ENCODE data around the gene FAU. TPM values are rescaled to one million over a fixed set of nuclear protein-coding genes. Genes with fewer than 3 reads are reported as not detected.

FAU gene
- total and polyA plus RNA-seq, 2 of the 13 experiments (the other 11 are each of a cell fraction or from before 2014, with no cell fraction given), result 374 to 869 TPM

DNA sequence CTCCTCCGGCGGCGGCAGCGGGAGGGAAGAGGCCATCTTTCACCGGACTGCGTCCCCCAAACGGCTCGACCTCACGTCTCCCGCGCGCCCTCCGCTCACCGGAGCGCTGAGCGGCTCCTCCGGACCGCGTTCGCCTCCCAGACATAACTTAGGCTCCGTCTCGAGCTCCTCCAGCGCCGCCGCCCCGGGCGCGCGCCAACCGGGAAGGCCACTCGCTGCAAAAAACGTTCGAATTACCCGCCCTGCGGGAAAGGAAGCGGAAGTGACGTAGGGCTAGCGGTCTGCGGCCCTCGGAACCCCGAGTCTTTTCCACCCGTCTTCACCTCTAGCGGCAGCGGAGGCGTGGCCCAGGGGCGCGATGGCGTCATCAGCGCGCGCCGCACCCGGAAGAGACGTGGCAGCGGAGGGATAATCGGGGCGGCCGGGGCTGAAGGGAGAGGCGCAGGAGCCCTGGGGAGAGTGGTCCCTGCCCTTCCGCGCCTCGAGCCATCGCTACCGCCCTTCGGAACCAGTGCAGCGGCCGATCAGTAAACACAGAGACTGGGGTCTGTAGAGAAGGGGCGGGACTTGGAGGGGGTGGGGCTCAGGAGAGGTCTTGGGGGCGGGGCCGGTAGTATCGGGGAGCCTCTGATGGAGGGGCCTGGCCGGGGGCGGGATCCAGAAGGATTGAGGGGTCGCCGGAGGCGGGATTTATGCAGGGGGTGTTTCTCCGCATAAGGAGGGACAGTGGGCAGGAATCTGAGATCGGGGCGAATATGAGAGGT, 37.9 kb downstream of the FAU start, which contains the start of the genes CDCA5 and ZFPL1 (continued):
- peak; percentile 56; the same call in 1 of the 2 replicates for TF ChIP-seq ZNF607 (CRISPR knock-in tag; IDR thresholded peaks at IDR 0.05; ENCODE audit: borderline replicate concordance)
- TF ChIP-seq ZNF652 (CRISPR knock-in tag; IDR thresholded peaks at IDR 0.05; ENCODE audit: borderline replicate concordance, low read depth), result no peak
- TF ChIP-seq RBFOX2 (IDR thresholded peaks at IDR 0.05; ENCODE audit: low read depth, low read length), result peak; percentile 92
- TF ChIP-seq, protein P1, sequence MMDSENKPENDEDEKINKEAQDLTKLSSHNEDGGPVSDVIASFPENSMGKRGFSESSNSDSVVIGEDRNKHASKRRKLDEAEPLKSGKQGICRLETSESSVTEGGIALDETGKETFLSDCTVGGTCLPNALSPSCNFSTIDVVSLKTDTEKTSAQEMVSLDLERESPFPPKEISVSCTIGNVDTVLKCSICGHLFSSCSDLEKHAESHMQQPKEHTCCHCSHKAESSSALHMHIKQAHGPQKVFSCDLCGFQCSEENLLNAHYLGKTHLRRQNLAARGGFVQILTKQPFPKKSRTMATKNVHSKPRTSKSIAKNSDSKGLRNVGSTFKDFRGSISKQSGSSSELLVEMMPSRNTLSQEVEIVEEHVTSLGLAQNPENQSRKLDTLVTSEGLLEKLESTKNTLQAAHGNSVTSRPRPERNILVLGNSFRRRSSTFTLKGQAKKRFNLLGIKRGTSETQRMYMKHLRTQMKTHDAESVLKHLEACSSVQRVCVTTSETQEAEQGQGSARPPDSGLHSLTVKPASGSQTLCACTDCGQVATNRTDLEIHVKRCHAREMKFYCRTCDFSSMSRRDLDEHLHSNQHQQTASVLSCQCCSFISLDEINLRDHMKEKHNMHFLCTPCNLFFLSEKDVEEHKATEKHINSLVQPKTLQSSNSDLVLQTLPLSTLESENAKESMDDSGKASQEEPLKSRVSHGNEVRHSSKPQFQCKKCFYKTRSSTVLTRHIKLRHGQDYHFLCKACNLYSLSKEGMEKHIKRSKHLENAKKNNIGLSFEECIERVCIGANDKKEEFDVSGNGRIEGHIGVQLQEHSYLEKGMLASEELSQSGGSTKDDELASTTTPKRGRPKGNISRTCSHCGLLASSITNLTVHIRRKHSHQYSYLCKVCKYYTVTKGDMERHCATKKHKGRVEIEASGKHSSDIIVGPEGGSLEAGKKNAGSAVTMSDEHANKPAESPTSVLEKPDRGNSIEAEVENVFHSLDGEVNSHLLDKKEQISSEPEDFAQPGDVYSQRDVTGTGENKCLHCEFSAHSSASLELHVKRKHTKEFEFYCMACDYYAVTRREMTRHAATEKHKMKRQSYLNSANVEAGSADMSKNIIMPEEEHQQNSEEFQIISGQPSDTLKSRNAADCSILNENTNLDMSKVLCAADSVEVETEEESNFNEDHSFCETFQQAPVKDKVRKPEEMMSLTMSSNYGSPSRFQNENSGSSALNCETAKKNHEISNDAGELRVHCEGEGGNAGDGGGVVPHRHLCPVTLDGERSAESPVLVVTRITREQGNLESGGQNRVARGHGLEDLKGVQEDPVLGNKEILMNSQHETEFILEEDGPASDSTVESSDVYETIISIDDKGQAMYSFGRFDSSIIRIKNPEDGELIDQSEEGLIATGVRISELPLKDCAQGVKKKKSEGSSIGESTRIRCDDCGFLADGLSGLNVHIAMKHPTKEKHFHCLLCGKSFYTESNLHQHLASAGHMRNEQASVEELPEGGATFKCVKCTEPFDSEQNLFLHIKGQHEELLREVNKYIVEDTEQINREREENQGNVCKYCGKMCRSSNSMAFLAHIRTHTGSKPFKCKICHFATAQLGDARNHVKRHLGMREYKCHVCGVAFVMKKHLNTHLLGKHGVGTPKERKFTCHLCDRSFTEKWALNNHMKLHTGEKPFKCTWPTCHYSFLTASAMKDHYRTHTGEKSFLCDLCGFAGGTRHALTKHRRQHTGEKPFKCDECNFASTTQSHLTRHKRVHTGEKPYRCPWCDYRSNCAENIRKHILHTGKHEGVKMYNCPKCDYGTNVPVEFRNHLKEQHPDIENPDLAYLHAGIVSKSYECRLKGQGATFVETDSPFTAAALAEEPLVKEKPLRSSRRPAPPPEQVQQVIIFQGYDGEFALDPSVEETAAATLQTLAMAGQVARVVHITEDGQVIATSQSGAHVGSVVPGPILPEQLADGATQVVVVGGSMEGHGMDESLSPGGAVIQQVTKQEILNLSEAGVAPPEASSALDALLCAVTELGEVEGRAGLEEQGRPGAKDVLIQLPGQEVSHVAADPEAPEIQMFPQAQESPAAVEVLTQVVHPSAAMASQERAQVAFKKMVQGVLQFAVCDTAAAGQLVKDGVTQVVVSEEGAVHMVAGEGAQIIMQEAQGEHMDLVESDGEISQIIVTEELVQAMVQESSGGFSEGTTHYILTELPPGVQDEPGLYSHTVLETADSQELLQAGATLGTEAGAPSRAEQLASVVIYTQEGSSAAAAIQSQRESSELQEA (CRISPR knock-in tag; IDR thresholded peaks at IDR 0.05; ENCODE audit: not compliant biosample characterization), result no peak
- TF ChIP-seq ZNF468 (CRISPR knock-in tag; IDR thresholded peaks at IDR 0.05), result no peak
- TF ChIP-seq ZBTB7B (CRISPR knock-in tag; IDR thresholded peaks at IDR 0.05), result peak; percentile 63
- TF ChIP-seq, protein P2, sequence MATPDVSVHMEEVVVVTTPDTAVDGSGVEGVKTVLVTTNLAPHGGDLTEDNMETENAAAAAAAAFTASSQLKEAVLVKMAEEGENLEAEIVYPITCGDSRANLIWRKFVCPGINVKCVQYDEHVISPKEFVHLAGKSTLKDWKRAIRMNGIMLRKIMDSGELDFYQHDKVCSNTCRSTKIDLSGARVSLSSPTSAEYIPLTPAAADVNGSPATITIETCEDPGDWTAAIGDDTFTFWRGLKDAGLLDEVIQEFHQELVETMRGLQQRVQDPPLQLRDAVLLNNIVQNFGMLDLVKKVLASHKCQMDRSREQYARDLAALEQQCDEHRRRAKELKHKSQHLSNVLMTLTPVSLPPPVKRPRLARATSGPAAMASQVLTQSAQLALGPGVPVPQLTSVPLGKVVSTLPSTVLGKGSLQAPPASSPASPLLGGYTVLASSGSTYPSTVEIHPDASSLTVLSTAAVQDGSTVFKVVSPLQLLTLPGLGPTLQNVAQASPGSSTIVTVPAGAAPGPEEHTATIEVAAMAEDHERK (CRISPR knock-in tag; IDR thresholded peaks at IDR 0.05; ENCODE audit: low read depth), result peak; percentile 80
- no peak for TF ChIP-seq ZNF138 (CRISPR knock-in tag; IDR thresholded peaks at IDR 0.05; ENCODE audit: low read depth)
- TF ChIP-seq CEBPB (IDR thresholded peaks at IDR 0.05; ENCODE audit: borderline replicate concordance, low read depth, low read length), result no peak
- peak; percentile 78; the same call in 1 of the 2 replicates for TF ChIP-seq ZNF451 (CRISPR knock-in tag; IDR thresholded peaks at IDR 0.05)
- no peak for TF ChIP-seq GLI4 (CRISPR knock-in tag; IDR thresholded peaks at IDR 0.05; ENCODE audit: borderline replicate concordance)
- no peak for TF ChIP-seq DNMT3B (CRISPR knock-in tag; conservative IDR thresholded peaks at IDR 0.05)
- no peak for TF ChIP-seq MAFG (CRISPR knock-in tag; IDR thresholded peaks at IDR 0.05)
- TF ChIP-seq ELK4 (CRISPR knock-in tag; IDR thresholded peaks at IDR 0.05; ENCODE audit: borderline replicate concordance), result no peak

Measured in HepG2 (cell line).